ENCODE measurements around the gene ITPR2. TPM values are rescaled to one million over a fixed set of nuclear protein-coding genes. Genes with fewer than 3 reads are reported as not detected.
"Not testable (repeated sequence)": the region's sequence is repeated elsewhere in the genome, so short reads cannot be mapped to it uniquely, and the experiment has no call there.

The ITPR2 gene
- total RNA-seq, 1 donor from 2014 or later, result 64.0 TPM

DNA sequence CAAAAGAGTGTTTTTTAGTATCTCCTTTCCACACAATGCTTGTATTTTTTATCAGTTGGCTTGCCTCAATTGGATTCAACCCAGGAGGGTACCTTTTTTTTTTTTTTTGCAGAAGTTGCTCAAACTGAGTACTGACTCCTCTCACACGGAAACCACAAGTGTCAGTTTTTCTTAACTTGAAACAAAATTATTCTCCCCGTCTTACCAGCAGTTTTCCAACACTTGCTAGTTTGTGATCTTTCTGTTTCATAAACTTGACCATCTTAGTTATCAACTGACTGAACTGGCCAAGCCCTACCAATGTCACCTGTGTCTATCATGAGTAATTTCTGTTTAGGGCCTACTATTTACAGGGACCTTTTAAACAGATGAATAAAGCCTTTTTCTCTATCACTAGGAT, 34.1 kb upstream of the ITPR2 start:
- Histone ChIP-seq H3K27ac (no peak overlapping the region), H3K9me3 (no peaks in the 10 kb centered on the region), H3K36me3 (no peaks in the 10 kb centered on the region), H3K4me3 (no peak overlapping the region), H3K4me1 (peaks cover 18% of the 10 kb centered on the region), H3K27me3 (ENCODE audit: low read depth) (no peaks in the 10 kb centered on the region)
- ATAC-seq, result no peak
- intact Hi-C loops (cut with DNase I), result no loop called here
- no peak for DNase-seq
- TF ChIP-seq, protein P1, sequence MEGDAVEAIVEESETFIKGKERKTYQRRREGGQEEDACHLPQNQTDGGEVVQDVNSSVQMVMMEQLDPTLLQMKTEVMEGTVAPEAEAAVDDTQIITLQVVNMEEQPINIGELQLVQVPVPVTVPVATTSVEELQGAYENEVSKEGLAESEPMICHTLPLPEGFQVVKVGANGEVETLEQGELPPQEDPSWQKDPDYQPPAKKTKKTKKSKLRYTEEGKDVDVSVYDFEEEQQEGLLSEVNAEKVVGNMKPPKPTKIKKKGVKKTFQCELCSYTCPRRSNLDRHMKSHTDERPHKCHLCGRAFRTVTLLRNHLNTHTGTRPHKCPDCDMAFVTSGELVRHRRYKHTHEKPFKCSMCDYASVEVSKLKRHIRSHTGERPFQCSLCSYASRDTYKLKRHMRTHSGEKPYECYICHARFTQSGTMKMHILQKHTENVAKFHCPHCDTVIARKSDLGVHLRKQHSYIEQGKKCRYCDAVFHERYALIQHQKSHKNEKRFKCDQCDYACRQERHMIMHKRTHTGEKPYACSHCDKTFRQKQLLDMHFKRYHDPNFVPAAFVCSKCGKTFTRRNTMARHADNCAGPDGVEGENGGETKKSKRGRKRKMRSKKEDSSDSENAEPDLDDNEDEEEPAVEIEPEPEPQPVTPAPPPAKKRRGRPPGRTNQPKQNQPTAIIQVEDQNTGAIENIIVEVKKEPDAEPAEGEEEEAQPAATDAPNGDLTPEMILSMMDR (IDR thresholded peaks at IDR 0.05), result no peak

DNA sequence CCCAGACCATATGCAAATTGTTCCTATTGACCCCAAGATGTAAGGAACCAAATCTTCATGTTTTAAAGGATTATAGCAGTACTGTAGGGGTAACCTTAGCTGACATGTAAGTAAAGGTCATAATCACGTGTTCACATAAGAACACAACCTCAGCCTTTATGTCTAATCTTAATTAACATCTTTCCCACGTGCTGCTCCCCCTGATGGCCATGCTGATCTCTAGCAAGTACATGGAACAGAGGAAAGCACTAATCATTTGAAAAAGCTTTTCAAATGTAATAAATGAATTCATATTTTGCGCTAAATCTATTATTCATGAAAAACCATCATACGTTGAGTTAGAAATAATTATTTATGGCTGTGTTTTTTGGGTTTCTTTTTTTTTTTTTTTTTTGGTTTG, 30.5 kb upstream of the ITPR2 start:
- H3K36me3 ChIP-seq, result no peaks in the 10 kb centered on the region
- intact Hi-C loops (cut with DNase I), result no loop called here
- no peaks in the 10 kb centered on the region for H3K27me3 ChIP-seq (ENCODE audit: low read depth)
- H3K27ac ChIP-seq, result no peak overlapping the region
- DNase-seq (no peak), ATAC-seq (no peak)
- no peaks in the 10 kb centered on the region for H3K4me1 ChIP-seq
- H3K9me3 ChIP-seq, result no peaks in the 10 kb centered on the region
- TF ChIP-seq, protein P1 (IDR thresholded peaks at IDR 0.05), result peak; percentile 25
- no peak overlapping the region for H3K4me3 ChIP-seq

DNA sequence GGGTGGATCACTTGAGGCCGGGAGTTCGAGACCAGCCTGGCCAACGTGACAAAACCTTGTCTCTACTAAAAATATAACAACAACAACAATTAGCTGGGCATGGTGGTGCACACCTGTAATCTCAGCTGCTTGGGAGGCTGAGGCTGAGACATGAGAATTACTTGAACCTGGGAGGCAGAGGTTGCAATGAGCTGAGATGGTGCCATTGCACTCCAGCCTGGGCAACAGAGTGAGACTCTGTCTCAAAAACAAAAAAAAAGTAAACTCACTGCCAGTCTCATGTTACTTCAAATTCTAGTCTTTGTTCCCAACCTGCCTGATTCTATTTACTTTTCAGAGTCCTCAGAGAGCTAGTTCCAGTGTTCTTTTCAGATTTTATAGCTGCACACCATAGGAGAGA, 29.8 kb upstream of the ITPR2 start:
- H3K36me3 ChIP-seq; intact Hi-C loops (cut with DNase I); H3K27me3 ChIP-seq (ENCODE audit: low read depth); H3K9me3 ChIP-seq; DNase-seq; H3K4me1 ChIP-seq; H3K27ac ChIP-seq; H3K4me3 ChIP-seq; ATAC-seq: not testable (repeated sequence)

DNA sequence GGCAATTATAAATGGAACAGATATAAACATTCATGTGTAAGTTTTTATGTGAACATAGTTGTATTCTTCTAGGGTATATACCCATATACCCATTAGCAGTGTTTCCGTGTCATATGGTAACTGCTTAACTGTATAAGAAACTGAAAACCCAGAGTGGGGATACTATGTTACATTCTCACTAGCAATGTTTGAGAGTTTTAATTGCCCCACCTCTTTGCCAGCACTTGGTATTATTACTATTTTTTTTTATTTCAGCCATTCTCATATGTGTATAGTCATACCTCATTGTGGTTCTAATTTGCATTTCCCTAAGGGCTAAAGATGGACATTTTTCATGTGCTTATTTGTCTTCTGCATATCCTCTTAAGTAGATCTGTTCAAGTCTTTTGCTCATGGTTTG, 28.7 kb upstream of the ITPR2 start:
- Histone ChIP-seq H3K36me3 (no peaks in the 10 kb centered on the region), H3K4me3 (no peak overlapping the region), H3K9me3 (no peaks in the 10 kb centered on the region), H3K27me3 (ENCODE audit: low read depth) (no peaks in the 10 kb centered on the region), H3K4me1 (no peaks in the 10 kb centered on the region), H3K27ac (no peak overlapping the region)
- ATAC-seq (no peak), DNase-seq (no peak)
- intact Hi-C loops (cut with DNase I), result no loop called here
- TF ChIP-seq, protein P1 (IDR thresholded peaks at IDR 0.05), result no peak

DNA sequence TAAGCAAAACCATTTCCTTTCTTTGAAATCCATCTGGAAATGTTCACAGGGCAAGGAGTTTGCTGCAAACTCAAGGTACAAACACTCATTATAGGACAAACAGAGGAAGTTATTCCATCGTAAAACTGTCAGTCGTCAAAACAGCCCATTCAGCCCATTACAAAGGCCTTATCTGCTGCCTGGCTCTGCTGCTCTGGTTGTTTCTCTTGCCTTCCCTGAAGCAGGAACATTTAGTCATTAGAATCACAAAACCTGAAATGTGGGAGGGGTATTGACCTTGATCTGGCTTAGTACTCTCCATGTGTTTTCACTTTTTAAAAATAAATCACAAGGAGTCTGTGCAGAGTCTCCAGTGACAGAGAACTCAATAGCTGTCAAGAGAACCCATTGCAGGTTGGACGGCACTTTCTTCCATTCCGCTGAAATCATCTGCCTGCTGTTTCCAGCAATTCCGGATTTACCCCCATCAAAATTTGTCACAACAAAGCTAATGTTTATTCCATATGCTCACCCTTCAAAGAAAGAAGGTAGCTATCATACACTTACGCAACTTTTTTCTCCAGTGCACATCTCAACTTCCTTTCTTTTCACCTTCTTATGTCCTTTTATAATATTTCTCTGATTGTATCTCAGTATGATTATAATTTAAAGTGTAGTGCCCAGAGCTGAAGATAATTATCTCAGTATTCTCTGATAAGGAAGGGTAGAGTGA, 24.6 kb upstream of the ITPR2 start:
- no peak overlapping the region for H3K4me3 ChIP-seq
- no peak overlapping the region for H3K27ac ChIP-seq
- no peaks in the 10 kb centered on the region for H3K36me3 ChIP-seq
- TF ChIP-seq, protein P1 (IDR thresholded peaks at IDR 0.05), result no peak
- no peaks in the 10 kb centered on the region for H3K27me3 ChIP-seq (ENCODE audit: low read depth)
- no peaks in the 10 kb centered on the region for H3K9me3 ChIP-seq
- peaks cover 10% of the 10 kb centered on the region for H3K4me1 ChIP-seq
- DNase-seq (no peak), ATAC-seq (no peak)
- intact Hi-C loops (cut with DNase I), result no loop called here

DNA sequence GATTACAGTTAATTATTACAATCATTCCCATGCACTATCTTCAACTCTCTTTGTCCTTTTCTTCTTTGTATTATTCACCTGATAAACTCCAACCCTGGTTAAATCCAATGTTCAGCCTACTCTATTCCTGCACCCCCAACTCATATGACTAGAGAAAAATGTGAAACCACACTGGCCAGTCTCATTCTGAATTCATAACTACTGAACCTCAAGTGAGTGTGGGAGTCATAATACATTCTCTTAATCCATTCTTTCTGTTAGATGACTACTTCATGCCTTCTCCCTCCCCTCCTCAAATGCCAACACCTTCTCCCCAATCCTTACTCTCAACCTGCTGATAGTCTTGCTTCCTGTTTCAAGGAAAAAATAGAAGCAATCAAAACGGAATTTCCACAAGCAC, 22.3 kb upstream of the ITPR2 start:
- Histone ChIP-seq H3K4me1 (peaks cover 10% of the 10 kb centered on the region), H3K27ac (no peak overlapping the region), H3K4me3 (no peak overlapping the region), H3K27me3 (ENCODE audit: low read depth) (no peaks in the 10 kb centered on the region), H3K36me3 (no peaks in the 10 kb centered on the region), H3K9me3 (no peaks in the 10 kb centered on the region)
- TF ChIP-seq, protein P1 (IDR thresholded peaks at IDR 0.05), result no peak
- no peak for DNase-seq
- intact Hi-C loops (cut with DNase I), result no loop called here
- no peak for ATAC-seq
